A549 (cell line): ENCODE results near the gene SMURF1.

Source experiments
- POLR2A ChIP-seq: IDR thresholded peaks from 2 replicates; pipeline ENCODE4 v1.6.1; 2012; ENCODE audit warnings: mild to moderate bottlenecking, low read length
- TF ChIP-seq, protein P1 (sequence below): fragments of >200 bp; sonication (Bioruptor Twin); formaldehyde crosslinking; IDR thresholded peaks from 3 replicates; pipeline ENCODE4 v1.5.1; 2016

DNA sequence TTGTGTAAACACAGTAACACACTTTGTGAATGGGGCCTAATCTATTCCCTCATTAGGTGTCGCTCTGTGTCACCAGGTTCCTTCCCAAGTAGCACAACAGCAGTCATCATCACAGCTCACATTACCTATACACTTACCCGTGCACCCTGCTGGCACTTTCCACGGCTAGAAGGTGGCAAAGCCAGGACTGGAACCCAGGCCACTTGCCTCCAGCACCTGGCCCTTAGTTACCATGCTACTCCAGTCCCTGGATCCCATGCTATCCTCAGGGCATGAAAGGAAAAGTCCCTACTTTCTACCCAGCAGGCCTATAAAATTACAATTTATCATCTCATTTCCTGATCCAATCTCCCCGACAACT, 18.4 kb downstream of the SMURF1 start:
- TF ChIP-seq, protein P1, sequence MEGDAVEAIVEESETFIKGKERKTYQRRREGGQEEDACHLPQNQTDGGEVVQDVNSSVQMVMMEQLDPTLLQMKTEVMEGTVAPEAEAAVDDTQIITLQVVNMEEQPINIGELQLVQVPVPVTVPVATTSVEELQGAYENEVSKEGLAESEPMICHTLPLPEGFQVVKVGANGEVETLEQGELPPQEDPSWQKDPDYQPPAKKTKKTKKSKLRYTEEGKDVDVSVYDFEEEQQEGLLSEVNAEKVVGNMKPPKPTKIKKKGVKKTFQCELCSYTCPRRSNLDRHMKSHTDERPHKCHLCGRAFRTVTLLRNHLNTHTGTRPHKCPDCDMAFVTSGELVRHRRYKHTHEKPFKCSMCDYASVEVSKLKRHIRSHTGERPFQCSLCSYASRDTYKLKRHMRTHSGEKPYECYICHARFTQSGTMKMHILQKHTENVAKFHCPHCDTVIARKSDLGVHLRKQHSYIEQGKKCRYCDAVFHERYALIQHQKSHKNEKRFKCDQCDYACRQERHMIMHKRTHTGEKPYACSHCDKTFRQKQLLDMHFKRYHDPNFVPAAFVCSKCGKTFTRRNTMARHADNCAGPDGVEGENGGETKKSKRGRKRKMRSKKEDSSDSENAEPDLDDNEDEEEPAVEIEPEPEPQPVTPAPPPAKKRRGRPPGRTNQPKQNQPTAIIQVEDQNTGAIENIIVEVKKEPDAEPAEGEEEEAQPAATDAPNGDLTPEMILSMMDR: no peak
- TF ChIP-seq POLR2A: no peak
